Measurements from ENCODE around the gene CWC27.
"Not testable (repeated sequence)": the region's sequence is repeated elsewhere in the genome, so short reads cannot be mapped to it uniquely, and the experiment has no call there.

The CWC27 gene

DNA sequence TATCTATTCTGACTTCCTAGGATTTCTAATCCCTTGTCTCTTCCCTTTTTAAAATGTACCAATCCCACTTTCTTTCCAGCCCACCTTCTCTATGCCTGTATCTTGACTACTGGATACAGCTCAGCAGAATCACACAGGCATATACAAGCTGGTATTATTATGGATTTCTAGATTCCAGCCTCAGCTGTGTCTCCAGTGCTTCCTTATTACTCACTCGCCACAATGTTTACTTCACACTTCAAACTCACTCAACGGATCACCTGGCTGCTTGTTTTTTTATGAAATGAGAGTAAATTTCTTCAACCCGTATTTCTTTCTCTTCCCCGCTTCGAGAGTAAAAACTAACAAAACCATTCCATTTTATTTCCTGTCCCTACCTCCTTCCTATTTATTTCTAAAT lies 38.8 kb downstream of the CWC27 start:
- Mint-ChIP-seq H3K27me3 (no peaks in the 10 kb centered on the region), H3K9me3 (no peaks in the 10 kb centered on the region), H3K4me3 (no peak overlapping the region), H3K27ac (no peak overlapping the region), H3K4me1 (no peaks in the 10 kb centered on the region), H3K36me3 (ENCODE audit: low read depth) (peaks cover 9% of the 10 kb centered on the region)
- DNase-seq = no peak
- ATAC-seq = no peak

DNA sequence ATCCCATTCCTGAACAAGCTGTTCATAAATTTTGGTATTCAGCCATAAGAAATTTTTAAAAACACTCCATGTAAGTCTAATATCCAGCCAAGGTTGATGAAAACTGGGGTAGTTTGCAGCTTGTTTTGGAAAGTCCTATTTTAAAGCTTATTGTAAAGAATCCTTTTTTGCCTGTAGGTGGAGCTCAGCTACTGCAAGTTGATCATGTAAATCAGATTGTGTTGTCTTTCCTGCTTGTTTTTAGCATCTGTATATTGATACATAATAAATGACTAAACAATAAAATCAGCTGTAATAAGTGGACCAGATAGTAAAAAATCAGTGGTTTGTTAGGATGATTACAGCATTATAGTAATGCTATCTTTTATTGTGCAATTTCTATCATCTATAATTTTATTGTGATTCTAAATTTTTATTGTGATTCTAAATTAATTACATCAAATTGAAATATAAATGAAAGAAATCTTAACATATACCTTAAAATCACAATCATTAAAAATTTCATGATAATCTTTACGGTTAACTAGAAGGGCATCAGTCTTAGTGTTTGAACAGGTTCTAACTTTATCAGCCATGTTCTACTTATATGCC lies 42.4 kb downstream of the CWC27 start:
- Mint-ChIP-seq H3K27me3 (no peaks in the 10 kb centered on the region), H3K36me3 (ENCODE audit: low read depth) (peaks cover 10% of the 10 kb centered on the region), H3K9me3 (no peaks in the 10 kb centered on the region), H3K27ac (no peak overlapping the region), H3K4me3 (no peak overlapping the region), H3K4me1 (peaks cover 3% of the 10 kb centered on the region)
- ATAC-seq (no peak), DNase-seq (no peak)

DNA sequence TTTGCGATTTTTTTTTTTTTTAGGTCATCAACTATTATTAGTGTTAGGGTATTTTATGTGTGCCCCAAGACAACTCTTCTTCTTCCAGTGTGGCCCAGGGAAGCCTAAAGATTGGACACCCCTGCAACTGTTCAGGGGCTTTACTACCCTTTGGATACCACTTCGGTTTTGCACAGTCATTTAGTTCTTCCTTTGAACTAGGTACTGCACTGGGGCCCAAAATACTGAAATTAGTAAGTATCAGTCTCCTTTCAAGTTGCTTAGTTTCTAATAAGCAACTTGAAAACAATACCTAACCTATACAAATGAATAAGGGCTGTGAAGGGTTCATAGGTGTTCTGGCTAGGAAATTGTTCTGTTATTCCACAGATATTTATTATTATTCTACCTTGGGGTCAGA lies 45.3 kb downstream of the CWC27 start:
- Mint-ChIP-seq H3K9me3 (no peaks in the 10 kb centered on the region), H3K4me1 (peaks cover 3% of the 10 kb centered on the region), H3K27ac (no peak overlapping the region), H3K4me3 (no peak overlapping the region), H3K27me3 (no peaks in the 10 kb centered on the region), H3K36me3 (ENCODE audit: low read depth) (peaks cover 6% of the 10 kb centered on the region)
- peak; percentile 66 for ATAC-seq
- no peak for DNase-seq

DNA sequence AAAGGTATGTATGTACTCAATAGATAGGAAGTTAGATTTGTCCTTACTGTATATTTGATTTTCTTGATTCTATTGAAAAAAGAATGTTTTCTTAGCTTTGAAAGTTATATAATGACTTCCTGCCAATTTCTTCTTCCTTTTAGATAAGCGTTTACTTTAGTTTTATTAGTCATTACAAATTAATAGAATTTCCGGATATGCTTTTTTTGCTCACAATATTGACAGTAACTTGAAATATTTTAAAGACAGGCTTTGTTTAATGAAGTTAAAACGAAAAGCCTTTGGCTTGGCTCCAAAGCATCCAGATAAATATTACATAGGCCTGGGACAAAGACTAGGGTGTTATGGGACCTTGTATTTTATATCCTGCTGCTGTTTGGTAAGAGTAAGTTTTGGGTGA lies 49.5 kb downstream of the CWC27 start:
- H3K36me3 Mint-ChIP-seq (ENCODE audit: low read depth) = peaks cover 21% of the 10 kb centered on the region
- H3K9me3 Mint-ChIP-seq = no peaks in the 10 kb centered on the region
- H3K4me1 Mint-ChIP-seq = peaks cover 19% of the 10 kb centered on the region
- no peaks in the 10 kb centered on the region for H3K27me3 Mint-ChIP-seq
- DNase-seq (no peak), ATAC-seq (no peak)
- no peak overlapping the region for H3K27ac Mint-ChIP-seq
- no peak overlapping the region for H3K4me3 Mint-ChIP-seq

DNA sequence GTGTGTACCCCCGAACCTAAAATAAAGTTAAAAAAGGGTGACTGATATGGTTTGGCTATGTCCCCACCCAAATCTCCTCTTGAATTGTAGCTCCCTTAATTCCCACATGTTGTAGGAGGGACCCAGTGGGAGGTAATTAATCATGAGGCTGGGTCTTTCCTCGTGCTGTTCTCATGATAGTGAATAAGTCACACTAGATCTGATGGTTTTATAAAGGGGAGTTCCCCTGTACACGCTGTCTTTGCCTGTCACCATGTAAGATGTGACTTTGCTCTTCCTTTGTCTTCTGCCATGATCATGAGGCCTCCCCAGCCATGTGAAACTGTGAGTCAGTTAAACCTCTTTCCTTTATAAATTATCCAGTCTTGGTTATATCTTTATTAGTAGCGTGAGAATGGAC lies 50.6 kb downstream of the CWC27 start:
- Mint-ChIP-seq H3K4me1 (peaks cover 15% of the 10 kb centered on the region), H3K36me3 (ENCODE audit: low read depth) (peaks cover 21% of the 10 kb centered on the region)
- not testable (repeated sequence) for H3K9me3 Mint-ChIP-seq, H3K27me3 Mint-ChIP-seq, H3K4me3 Mint-ChIP-seq, DNase-seq, H3K27ac Mint-ChIP-seq
- peak; percentile 65 for ATAC-seq

DNA sequence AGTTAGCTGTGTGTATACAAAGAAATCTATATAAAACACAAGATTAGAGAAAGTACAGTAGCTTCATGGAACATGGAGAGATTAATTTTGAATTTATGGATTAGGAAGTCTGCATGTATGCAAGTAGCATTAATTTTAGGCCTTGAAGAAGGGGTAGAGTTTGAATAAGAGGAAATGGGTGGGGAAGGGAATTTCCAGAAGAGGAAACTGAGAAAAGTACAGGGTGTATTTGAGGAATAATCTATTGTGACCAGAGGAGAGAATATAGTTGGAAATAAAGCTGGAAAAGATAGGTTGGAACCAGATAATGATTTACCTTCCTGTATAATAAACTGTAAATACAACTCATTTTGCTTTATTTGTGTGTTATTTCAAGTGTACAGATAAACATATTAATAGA lies 53.6 kb downstream of the CWC27 start:
- no peak for ATAC-seq
- no peak for DNase-seq
- Mint-ChIP-seq H3K36me3 (ENCODE audit: low read depth) (peaks cover 17% of the 10 kb centered on the region), H3K27me3 (no peaks in the 10 kb centered on the region), H3K27ac (peak overlapping the region; percentile 18), H3K9me3 (no peaks in the 10 kb centered on the region), H3K4me1 (peaks cover 15% of the 10 kb centered on the region), H3K4me3 (no peak overlapping the region)

DNA sequence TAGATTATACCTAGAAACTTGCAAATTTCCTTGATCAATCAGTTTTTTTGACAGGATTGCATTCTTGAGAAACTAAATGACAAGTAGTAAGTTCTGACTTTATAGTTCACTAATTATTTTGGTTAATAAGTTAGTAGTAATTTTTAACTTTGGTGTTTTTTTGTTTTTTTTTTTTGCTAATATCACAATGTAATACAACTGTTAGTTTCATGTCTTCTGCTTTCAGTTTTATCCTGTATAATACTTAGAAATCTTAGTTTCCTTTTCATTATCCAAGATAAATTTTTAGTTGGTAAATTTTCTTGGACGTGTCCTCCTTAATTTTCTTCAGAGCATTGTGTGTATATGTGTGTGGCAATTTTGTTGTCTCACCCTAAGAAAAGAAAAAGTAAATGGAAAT lies 57.8 kb downstream of the CWC27 start:
- no peak for ATAC-seq
- DNase-seq = no peak
- Mint-ChIP-seq H3K27me3 (no peaks in the 10 kb centered on the region), H3K36me3 (ENCODE audit: low read depth) (peaks cover 28% of the 10 kb centered on the region), H3K27ac (no peak overlapping the region), H3K9me3 (no peaks in the 10 kb centered on the region), H3K4me1 (peaks cover 11% of the 10 kb centered on the region), H3K4me3 (no peak overlapping the region)

DNA sequence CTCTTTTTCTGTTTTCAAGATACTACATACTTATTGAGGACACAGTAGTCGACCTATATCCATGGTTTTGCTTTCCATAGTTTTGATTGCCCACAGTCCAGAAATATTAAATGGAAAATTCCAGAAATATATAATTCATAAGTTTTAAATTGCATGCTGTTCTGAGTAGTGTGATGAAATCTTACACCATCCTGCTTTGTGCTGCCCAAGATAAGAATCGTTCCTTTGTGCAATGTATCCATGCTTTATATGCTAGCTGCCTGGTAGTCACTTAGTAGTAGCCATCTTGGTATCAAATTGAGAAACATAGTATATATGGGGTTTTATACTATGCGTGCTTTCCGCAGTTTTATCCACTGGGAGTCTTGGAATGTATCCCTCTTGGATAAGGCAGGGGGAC lies 59.0 kb downstream of the CWC27 start:
- DNase-seq = no peak
- H3K27ac Mint-ChIP-seq = no peak overlapping the region
- no peaks in the 10 kb centered on the region for H3K9me3 Mint-ChIP-seq
- peaks cover 2% of the 10 kb centered on the region for H3K4me1 Mint-ChIP-seq
- no peaks in the 10 kb centered on the region for H3K27me3 Mint-ChIP-seq
- no peak overlapping the region for H3K4me3 Mint-ChIP-seq
- peaks cover 20% of the 10 kb centered on the region for H3K36me3 Mint-ChIP-seq (ENCODE audit: low read depth)
- no peak for ATAC-seq

DNA sequence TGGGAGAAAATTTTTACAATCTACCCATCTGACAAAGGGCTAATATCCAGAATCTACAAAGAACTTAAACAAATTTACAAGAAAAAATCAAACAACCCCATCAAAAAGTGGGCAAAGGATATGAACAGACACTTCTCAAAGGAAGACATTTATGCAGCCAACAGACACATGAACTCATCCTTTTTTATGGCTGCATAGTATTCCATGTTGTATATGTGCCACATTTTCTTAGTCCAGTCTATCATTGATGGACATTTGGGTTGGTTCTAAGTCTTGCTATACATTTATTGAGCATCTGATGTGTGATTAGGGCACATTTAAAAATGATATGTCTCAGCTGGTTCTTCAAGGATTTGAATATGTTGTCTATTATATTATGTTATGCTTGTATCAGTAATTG lies 61.9 kb downstream of the CWC27 start:
- H3K27me3 Mint-ChIP-seq, H3K9me3 Mint-ChIP-seq, DNase-seq, ATAC-seq, H3K4me3 Mint-ChIP-seq, H3K4me1 Mint-ChIP-seq, H3K27ac Mint-ChIP-seq: not testable (repeated sequence)
- H3K36me3 Mint-ChIP-seq (ENCODE audit: low read depth) = peaks cover 21% of the 10 kb centered on the region

DNA sequence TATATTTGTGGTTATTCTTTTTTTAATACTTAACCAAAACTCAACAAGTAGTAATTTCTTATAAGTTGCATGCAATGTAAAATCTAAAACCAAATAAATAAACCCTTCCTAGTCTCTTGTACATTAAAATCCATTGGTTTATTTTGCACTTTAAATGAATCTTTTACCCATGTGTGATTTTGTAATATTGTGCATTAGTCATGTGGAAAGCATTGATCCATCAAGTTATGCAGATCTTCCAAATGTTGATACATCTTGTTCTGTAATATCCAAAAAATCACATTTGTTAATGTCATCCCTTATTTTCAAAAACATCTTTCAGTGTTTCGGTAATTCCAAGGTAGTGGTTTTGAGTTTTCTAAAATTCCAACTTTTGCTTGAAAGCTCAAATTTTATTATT lies 63.3 kb downstream of the CWC27 start:
- no peak overlapping the region for H3K4me3 Mint-ChIP-seq
- no peaks in the 10 kb centered on the region for H3K27me3 Mint-ChIP-seq
- no peak overlapping the region for H3K27ac Mint-ChIP-seq
- ATAC-seq (no peak), DNase-seq (no peak)
- peaks cover 21% of the 10 kb centered on the region for H3K36me3 Mint-ChIP-seq (ENCODE audit: low read depth)
- H3K4me1 Mint-ChIP-seq = peaks cover 4% of the 10 kb centered on the region
- no peaks in the 10 kb centered on the region for H3K9me3 Mint-ChIP-seq

DNA sequence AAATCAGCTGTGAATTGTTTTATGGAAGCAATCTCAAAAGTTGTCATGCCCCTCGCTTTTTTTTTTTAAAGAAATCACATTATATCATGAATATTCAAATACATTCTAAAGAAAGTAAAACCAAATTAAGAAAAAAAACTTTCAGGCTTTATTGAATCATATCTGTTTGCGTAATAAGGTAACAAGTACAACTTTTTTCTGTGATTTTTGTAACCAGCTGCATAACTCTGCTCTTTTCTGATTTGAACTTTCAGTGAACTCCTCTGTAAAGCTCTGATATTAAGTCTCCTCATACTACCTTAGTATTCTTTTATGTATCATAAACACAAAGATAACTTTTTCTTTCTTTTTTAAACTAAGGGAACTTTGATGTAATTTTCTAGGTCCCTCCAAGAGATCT lies 65.3 kb downstream of the CWC27 start:
- Mint-ChIP-seq H3K27me3 (no peaks in the 10 kb centered on the region), H3K9me3 (no peaks in the 10 kb centered on the region), H3K4me3 (no peak overlapping the region), H3K4me1 (peaks cover 4% of the 10 kb centered on the region), H3K36me3 (ENCODE audit: low read depth) (peaks cover 17% of the 10 kb centered on the region), H3K27ac (no peak overlapping the region)
- DNase-seq (no peak), ATAC-seq (no peak)

DNA sequence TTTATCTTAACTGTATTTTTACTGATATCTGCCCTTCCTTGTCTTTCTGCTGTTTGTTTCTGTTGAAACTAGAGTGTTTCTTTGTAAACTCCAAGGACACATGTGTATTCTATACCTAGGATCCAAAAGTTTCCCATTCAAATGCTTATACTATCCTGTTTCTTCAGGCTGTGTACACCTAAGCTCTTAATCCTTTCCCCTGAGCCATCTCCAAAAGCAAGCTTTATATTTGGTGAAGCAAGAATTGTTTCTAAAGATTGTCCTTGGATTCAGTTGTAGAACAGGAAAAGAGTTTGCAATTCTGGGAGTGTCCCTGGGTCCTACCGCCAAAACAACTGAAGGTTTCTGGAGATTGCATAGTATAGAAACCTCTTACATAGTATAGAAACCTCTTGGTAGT lies 65.9 kb downstream of the CWC27 start:
- Mint-ChIP-seq H3K36me3 (ENCODE audit: low read depth) (peaks cover 14% of the 10 kb centered on the region), H3K4me1 (peaks cover 4% of the 10 kb centered on the region), H3K27ac (no peak overlapping the region), H3K27me3 (no peaks in the 10 kb centered on the region), H3K4me3 (no peak overlapping the region), H3K9me3 (no peaks in the 10 kb centered on the region)
- DNase-seq = no peak
- ATAC-seq = no peak

DNA sequence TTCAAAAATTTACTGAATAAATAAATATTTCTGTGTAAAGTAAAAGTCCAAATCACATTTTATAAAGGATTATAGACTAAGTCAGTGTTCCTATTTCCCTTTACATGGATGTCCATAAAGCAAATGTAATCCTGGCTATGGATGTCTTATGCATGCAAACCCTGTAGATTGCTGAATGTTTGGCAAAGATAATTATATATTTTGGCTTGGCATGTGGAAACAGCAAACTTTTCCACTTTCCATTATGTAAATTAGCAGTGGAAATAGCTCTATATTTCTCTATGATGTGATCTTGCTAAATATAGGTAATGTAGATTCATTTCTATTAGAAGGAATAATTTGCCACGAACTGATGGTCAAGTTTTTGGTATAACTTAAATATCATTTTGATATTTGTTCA lies 66.5 kb downstream of the CWC27 start:
- Mint-ChIP-seq H3K4me3 (no peak overlapping the region), H3K27me3 (no peaks in the 10 kb centered on the region), H3K4me1 (peaks cover 4% of the 10 kb centered on the region), H3K9me3 (no peaks in the 10 kb centered on the region), H3K27ac (no peak overlapping the region), H3K36me3 (ENCODE audit: low read depth) (peaks cover 12% of the 10 kb centered on the region)
- ATAC-seq (no peak), DNase-seq (no peak)

DNA sequence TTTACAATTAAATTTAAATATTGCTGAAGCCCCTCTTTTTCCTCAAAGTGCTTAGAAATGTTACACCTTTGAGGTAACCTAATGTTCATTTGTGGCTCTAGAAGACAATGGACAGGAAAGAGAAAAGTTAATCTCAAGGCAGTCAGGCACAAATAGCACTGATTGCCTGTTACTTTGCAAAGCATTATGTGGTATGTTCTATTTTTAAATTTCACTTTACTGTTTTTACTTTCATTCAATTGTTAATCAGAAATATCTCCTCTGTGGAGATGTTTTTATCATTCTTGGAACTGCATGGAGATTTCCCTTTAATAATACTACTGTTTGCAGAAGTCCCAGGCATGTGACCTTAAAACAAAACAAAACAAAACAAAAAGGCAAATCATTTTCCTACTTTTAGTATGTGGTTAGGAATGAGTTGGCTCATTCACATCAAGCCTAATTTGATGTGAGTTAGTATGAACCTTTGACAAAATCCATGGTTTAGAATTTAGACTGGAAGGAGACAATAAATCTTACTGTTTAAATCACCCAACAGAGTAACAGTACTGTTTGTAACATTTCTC lies 67.5 kb downstream of the CWC27 start:
- Mint-ChIP-seq H3K4me3 (no peak overlapping the region), H3K27me3 (no peaks in the 10 kb centered on the region), H3K36me3 (ENCODE audit: low read depth) (peaks cover 17% of the 10 kb centered on the region), H3K9me3 (no peaks in the 10 kb centered on the region), H3K4me1 (peaks cover 4% of the 10 kb centered on the region), H3K27ac (no peak overlapping the region)
- DNase-seq (no peak), ATAC-seq (no peak)

DNA sequence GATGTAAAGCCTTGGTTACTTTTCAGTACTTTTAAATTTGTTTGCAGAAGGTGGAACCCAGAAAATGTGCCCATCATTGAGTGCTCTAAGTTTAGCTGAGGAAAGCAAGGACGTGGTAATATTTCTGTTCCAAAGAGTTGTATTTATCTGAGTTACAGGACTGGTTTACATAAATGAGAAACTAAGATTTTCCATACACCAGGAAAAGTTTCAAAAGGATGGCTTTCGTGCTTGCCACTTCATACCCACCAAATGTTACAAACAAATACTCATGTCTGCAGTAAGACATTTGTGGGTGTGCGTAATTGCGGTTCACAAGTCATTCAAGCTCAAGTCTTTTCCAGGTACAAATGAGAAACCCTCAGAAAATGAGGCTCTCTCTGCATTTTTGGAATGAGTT lies 68.1 kb downstream of the CWC27 start:
- no peak overlapping the region for H3K4me3 Mint-ChIP-seq
- H3K4me1 Mint-ChIP-seq = peaks cover 4% of the 10 kb centered on the region
- peaks cover 20% of the 10 kb centered on the region for H3K36me3 Mint-ChIP-seq (ENCODE audit: low read depth)
- ATAC-seq (no peak), DNase-seq (no peak)
- H3K27me3 Mint-ChIP-seq = no peaks in the 10 kb centered on the region
- H3K27ac Mint-ChIP-seq = no peak overlapping the region
- no peaks in the 10 kb centered on the region for H3K9me3 Mint-ChIP-seq

DNA sequence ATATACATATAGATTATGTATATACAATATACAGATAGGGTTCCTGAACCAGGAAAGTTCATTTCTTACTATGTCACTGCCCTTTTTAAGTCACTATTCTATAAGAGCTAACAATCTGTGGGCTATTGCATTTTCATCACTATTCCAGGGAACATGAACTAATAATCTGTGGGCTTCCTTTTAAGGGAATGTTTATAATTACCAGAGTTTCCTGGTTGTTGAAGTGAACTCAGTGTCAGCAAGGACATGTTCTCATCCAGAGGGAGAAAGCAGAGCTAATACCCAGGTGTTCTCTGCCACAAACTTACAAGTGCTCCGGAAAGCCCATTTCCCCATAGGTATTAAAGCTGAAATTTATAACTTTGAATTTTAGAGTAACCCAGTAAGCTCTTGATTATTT lies 69.6 kb downstream of the CWC27 start:
- Mint-ChIP-seq H3K27ac (no peak overlapping the region), H3K36me3 (ENCODE audit: low read depth) (peaks cover 30% of the 10 kb centered on the region), H3K4me3 (no peak overlapping the region), H3K27me3 (no peaks in the 10 kb centered on the region), H3K9me3 (no peaks in the 10 kb centered on the region), H3K4me1 (peaks cover 4% of the 10 kb centered on the region)
- DNase-seq (no peak), ATAC-seq (no peak)
